ENCODE data around the gene SULT1E1.

DNA sequence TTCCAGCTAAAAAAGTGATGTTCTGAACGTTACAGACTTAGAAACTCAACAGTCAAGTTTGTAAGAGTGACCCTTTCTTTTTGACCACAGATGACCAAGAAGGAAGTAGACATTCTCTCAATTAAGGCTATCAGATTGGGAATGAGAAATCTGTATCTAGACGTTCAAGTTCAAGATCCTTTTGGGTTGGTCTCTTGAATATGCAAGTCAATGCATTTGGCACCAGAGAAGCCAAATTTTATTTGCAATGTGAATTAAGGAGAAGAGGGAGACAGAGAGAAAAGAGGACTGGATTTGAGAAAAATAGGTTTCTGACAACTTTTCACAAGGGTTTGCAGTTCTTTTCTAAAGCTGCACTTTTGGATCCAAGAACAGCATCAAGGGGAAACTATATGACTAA lies 17.5 kb upstream of the SULT1E1 start:
- TF ChIP-seq, protein P1, sequence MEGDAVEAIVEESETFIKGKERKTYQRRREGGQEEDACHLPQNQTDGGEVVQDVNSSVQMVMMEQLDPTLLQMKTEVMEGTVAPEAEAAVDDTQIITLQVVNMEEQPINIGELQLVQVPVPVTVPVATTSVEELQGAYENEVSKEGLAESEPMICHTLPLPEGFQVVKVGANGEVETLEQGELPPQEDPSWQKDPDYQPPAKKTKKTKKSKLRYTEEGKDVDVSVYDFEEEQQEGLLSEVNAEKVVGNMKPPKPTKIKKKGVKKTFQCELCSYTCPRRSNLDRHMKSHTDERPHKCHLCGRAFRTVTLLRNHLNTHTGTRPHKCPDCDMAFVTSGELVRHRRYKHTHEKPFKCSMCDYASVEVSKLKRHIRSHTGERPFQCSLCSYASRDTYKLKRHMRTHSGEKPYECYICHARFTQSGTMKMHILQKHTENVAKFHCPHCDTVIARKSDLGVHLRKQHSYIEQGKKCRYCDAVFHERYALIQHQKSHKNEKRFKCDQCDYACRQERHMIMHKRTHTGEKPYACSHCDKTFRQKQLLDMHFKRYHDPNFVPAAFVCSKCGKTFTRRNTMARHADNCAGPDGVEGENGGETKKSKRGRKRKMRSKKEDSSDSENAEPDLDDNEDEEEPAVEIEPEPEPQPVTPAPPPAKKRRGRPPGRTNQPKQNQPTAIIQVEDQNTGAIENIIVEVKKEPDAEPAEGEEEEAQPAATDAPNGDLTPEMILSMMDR (IDR thresholded peaks at IDR 0.05 in 4 of 5, conservative IDR thresholded peaks at IDR 0.05 in 1 of 5), result no peak
- no peak for TF ChIP-seq POLR2A (IDR thresholded peaks at IDR 0.05)
